Large intestine (tissue), 3 donors: ENCODE results near the gene LENG9. TPM values are rescaled to one million over a fixed set of nuclear protein-coding genes. Genes with fewer than 3 reads are reported as not detected.

ENCODE experiments used
- DNase-seq, 2 donors: peaks; one replicate each; pipeline versions ENCODE4 v3.0.0 to v3.0.0-alpha.2; 2013
- H3K27ac ChIP-seq: one replicate; pipeline ENCODE4 v1.5.1; 2013; ENCODE audit warnings: low read length
- H3K27me3 ChIP-seq: 2 replicates; pipeline ENCODE4 v1.6.1; 2013; ENCODE audit warnings: low read length; ENCODE audit not compliant: control insufficient read depth, insufficient read depth
- H3K36me3 ChIP-seq: 2 replicates; pipeline ENCODE4 v1.6.1; 2013; ENCODE audit warnings: low read length; ENCODE audit not compliant: control insufficient read depth, insufficient read depth
- H3K4me1 ChIP-seq: one replicate; pipeline ENCODE4 v1.6.1; 2013; ENCODE audit warnings: low read length; ENCODE audit not compliant: control insufficient read depth, insufficient read depth
- H3K4me3 ChIP-seq: one replicate; pipeline ENCODE4 v1.5.1; 2013; ENCODE audit warnings: low read length
- H3K9me3 ChIP-seq: one replicate; pipeline ENCODE4 v1.6.1; 2013; ENCODE audit warnings: mild to moderate bottlenecking, low read depth, low read length, moderate library complexity; ENCODE audit not compliant: control insufficient read depth
- whole genome bisulfite sequencing: methylation state at CpG from one replicate; pipeline ENCODE4 v1.1.5; 2013; ENCODE audit warnings: low lambda C conversion rate; ENCODE audit not compliant: insufficient coverage; 5-methylcytosine and 5-hydroxymethylcytosine counted together
- polyA plus RNA-seq: library from polyadenylated mRNA; unstranded; fragments of 120-200 nt; gene quantifications from one replicate; pipeline ENCODE4 v1.2.1, GENCODE V29; 2013

The LENG9 gene
- polyA plus RNA-seq, 1 donor: 9.2 TPM

- H3K27ac ChIP-seq: no peak overlapping the region
- H3K4me3 ChIP-seq: no peak overlapping the region
- no peaks in the 10 kb centered on the region for H3K36me3 ChIP-seq
- peaks cover 13% of the 10 kb centered on the region for H3K4me1 ChIP-seq
- H3K9me3 ChIP-seq: no peaks in the 10 kb centered on the region
- peaks cover 26% of the 10 kb centered on the region for H3K27me3 ChIP-seq
- no CpG with 5 or more reads among the region's 9 CpGs for WGBS
- no peak for DNase-seq
These were observed 42.4 kb downstream of the LENG9 start for GRCh38 chr19:54421169-54421516.

GRCh38 chr19:54420383-54421168 is 43.0 kb downstream of the LENG9 start:
- DNase-seq: peak; percentile 63 to 81
- no peaks in the 10 kb centered on the region for H3K36me3 ChIP-seq
- WGBS: no CpG with 5 or more reads among the region's 37 CpGs
- peaks cover 32% of the 10 kb centered on the region for H3K27me3 ChIP-seq
- H3K4me1 ChIP-seq: peaks cover 13% of the 10 kb centered on the region
- H3K9me3 ChIP-seq: no peaks in the 10 kb centered on the region
- H3K27ac ChIP-seq: peak overlapping the region; percentile 48
- H3K4me3 ChIP-seq: no peak overlapping the region

GRCh38 chr19:54420068-54420382 is 43.6 kb downstream of the LENG9 start:
- Histone ChIP-seq H3K36me3 (no peaks in the 10 kb centered on the region), H3K4me3 (no peak overlapping the region), H3K9me3 (no peaks in the 10 kb centered on the region), H3K27me3 (peaks cover 35% of the 10 kb centered on the region), H3K4me1 (peaks cover 13% of the 10 kb centered on the region), H3K27ac (peak overlapping the region; percentile 40)
- WGBS: no CpG with 5 or more reads among the region's 10 CpGs
- no peak for DNase-seq

- no peak overlapping the region for H3K4me3 ChIP-seq
- no peaks in the 10 kb centered on the region for H3K36me3 ChIP-seq
- WGBS: no CpG with 5 or more reads among the region's 26 CpGs
- peaks cover 13% of the 10 kb centered on the region for H3K4me1 ChIP-seq
- DNase-seq: no peak
- H3K9me3 ChIP-seq: no peaks in the 10 kb centered on the region
- peaks cover 43% of the 10 kb centered on the region for H3K27me3 ChIP-seq
- H3K27ac ChIP-seq: peak overlapping the region; percentile 40
These were observed 44.4 kb downstream of the LENG9 start for GRCh38 chr19:54418930-54419800.

GRCh38 chr19:54418030-54418929 is 45.3 kb downstream of the LENG9 start:
- no peak for DNase-seq

GRCh38 chr19:54416695-54417491 is 46.7 kb downstream of the LENG9 start:
- no peak for DNase-seq
- Histone ChIP-seq H3K4me3 (no peak overlapping the region), H3K27me3 (peaks cover 42% of the 10 kb centered on the region), H3K9me3 (no peaks in the 10 kb centered on the region), H3K4me1 (peaks cover 13% of the 10 kb centered on the region), H3K36me3 (no peaks in the 10 kb centered on the region), H3K27ac (no peak overlapping the region)
- 90% methylated on average over 2 of the region's 44 CpGs for WGBS

More at GRCh38 chr19:54418030-54418929, 45.3 kb downstream of the LENG9 start:
- H3K27ac ChIP-seq: peak overlapping the region; percentile 33
- H3K4me3 ChIP-seq: no peak overlapping the region
- no peaks in the 10 kb centered on the region for H3K9me3 ChIP-seq
- no peaks in the 10 kb centered on the region for H3K36me3 ChIP-seq
- peaks cover 13% of the 10 kb centered on the region for H3K4me1 ChIP-seq
- WGBS: 23% methylated on average over 7 of the region's 25 CpGs
- H3K27me3 ChIP-seq: peaks cover 43% of the 10 kb centered on the region

GRCh38 chr19:54415901-54416673 is 47.5 kb downstream of the LENG9 start:
- peak overlapping the region; percentile 31 for H3K4me3 ChIP-seq
- H3K27ac ChIP-seq: no peak overlapping the region

GRCh38 chr19:54415208-54415900 is 48.2 kb downstream of the LENG9 start, which contains the start of gene TTYH1:
TTYH1 (plus strand) TSS chr19:54415464; CDS start chr19:54415553, 89 bp downstream.
- H3K4me1 ChIP-seq: peaks cover 11% of the 10 kb centered on the region
- WGBS: no CpG with 5 or more reads among the region's 68 CpGs
- H3K36me3 ChIP-seq: no peaks in the 10 kb centered on the region
- no peak within 1 kb of the TSS for H3K27ac ChIP-seq
- H3K4me3 ChIP-seq: peak within 1 kb of the TSS; percentile 31
- DNase-seq: no peak
- no peaks in the 10 kb centered on the region for H3K9me3 ChIP-seq
- H3K27me3 ChIP-seq: peaks cover 35% of the 10 kb centered on the region

More at GRCh38 chr19:54415901-54416673, 47.5 kb downstream of the LENG9 start:
- Histone ChIP-seq H3K9me3 (no peaks in the 10 kb centered on the region), H3K4me1 (peaks cover 13% of the 10 kb centered on the region), H3K27me3 (peaks cover 40% of the 10 kb centered on the region), H3K36me3 (no peaks in the 10 kb centered on the region)
- no peak for DNase-seq
- no CpG with 5 or more reads among the region's 28 CpGs for WGBS
